Psoas muscle (tissue), 8 donors: ENCODE data around the gene KIAA1755. TPM values are rescaled to one million over a fixed set of nuclear protein-coding genes. Genes with fewer than 3 reads are reported as not detected.

ENCODE experiments used
- ATAC-seq, 4 donors: fragments of 200-7000 bp; cut with Tn5 transposase; one replicate each; pipeline ENCODE4 v1.9.1; 2020; ENCODE audit warnings: moderate library complexity in 3 of 4, mild to moderate bottlenecking in 2 of 4
- DNase-seq, 2 donors: peaks; one replicate each; pipeline ENCODE4 v3.0.0-alpha.2; 2020
- H3K27ac ChIP-seq: fragments of 200-600 bp; one replicate; pipeline ENCODE4 v1.8.0; 2022
- H3K27me3 ChIP-seq, 3 donors: fragments of 200-600 bp in 1 of 3; one replicate each; pipeline versions ENCODE4 v1.6.1 to v1.8.0; 2013 to 2022; ENCODE audit warnings: low read length in 2 of 3, mild to moderate bottlenecking in 2 of 3, moderate library complexity in 1 of 3; ENCODE audit not compliant: insufficient read depth in 3 of 3
- H3K36me3 ChIP-seq, 2 donors: fragments of 200-600 bp in 1 of 2; one replicate each; pipeline versions ENCODE4 v1.6.1 to v1.8.0; 2013 to 2022; ENCODE audit warnings: low read depth in 1 of 2, mild to moderate bottlenecking in 1 of 2, moderate library complexity in 1 of 2; ENCODE audit not compliant: insufficient read depth in 1 of 2
- H3K4me1 ChIP-seq: fragments of 200-600 bp; one replicate; pipeline ENCODE4 v1.8.0; 2022
- H3K4me3 ChIP-seq: fragments of 200-600 bp; one replicate; pipeline ENCODE4 v1.8.0; 2022; ENCODE audit warnings: mild to moderate bottlenecking
- H3K9me3 ChIP-seq: fragments of 200-600 bp; one replicate; pipeline ENCODE4 v1.8.0; 2022
- WGBS, 3 donors: extraction: QIAGEN DNeasy Blood & Tissue Kit; methylation state at CpG; one replicate each; pipeline versions ENCODE4 v1.1.6 to v1.1.7; 2013; 5-methylcytosine and 5-hydroxymethylcytosine counted together
- intact Hi-C, 2 donors: fragments of 100-400 bp; cut with DNase I; formaldehyde crosslinking; loops; one replicate each; pipeline versions ENCODE4 v1.11.0 to v1.14.2; 2022
- polyA plus RNA-seq, 3 donors: library from polyadenylated mRNA; stranded (reverse); fragments of 200-250 nt; gene quantifications; one replicate each; pipeline ENCODE4 v1.2.3, GENCODE V29; 2013
- total RNA-seq, 4 donors: library from RNA; stranded (reverse); fragmentation: NEBNext Ultra II Directional in 2 of 4; extraction: Animal tissue kit (Norgen Biotek cat#: 25700) in 2 of 4; gene quantifications; one replicate each; pipeline versions ENCODE4 v1.2.1 to v1.2.4, GENCODE V29; 2021 to 2023
- TF ChIP-seq, protein P1 (sequence below): fragments of 200-600 bp; IDR thresholded peaks from one replicate; pipeline ENCODE4 v1.8.0; 2022; ENCODE audit warnings: antibody characterized with exemption
- donor health status: healthy with polysubstance abuse.
- donor health status: DM: no; HTN: no; CAD: no; lungs with moderate emphysema.
- donor health status: Bipolar disorder and iron deficiency.
- donor health status: healthy.
- donor health status: DM: yes; HTN: yes; CAD: no.
- donor health status: DM: no; HTN: no; CAD: no.
- donor health status: DM: no; HTN: no; CAD: no.
- donor health status: DM: yes; HTN: yes; CAD: no.

KIAA1755 gene
- total and polyA plus RNA-seq, 7 donors, result 0.16 to 2.4 (median 0.29) TPM

DNA sequence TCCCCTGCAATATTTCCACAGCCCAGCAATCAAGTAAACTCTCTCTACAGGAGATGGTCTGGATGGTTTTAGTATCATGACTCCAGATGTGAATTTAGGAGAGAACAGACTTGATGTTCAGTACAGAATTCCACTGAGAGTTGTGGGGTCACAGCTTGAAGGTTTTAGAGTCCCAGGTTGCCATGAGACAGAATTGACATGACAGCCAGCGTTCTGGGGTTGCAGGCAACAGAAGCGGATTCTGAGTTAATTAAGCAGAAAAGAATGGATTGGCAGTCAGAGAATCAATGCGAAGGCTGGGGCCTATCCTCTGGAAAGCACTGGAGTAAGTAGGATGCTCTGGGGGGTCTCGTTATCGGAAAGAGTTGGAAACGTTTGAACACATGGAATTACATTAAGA is 2.4 kb upstream of the KIAA1755 start:
- no peak for DNase-seq
- TF ChIP-seq, protein P1, sequence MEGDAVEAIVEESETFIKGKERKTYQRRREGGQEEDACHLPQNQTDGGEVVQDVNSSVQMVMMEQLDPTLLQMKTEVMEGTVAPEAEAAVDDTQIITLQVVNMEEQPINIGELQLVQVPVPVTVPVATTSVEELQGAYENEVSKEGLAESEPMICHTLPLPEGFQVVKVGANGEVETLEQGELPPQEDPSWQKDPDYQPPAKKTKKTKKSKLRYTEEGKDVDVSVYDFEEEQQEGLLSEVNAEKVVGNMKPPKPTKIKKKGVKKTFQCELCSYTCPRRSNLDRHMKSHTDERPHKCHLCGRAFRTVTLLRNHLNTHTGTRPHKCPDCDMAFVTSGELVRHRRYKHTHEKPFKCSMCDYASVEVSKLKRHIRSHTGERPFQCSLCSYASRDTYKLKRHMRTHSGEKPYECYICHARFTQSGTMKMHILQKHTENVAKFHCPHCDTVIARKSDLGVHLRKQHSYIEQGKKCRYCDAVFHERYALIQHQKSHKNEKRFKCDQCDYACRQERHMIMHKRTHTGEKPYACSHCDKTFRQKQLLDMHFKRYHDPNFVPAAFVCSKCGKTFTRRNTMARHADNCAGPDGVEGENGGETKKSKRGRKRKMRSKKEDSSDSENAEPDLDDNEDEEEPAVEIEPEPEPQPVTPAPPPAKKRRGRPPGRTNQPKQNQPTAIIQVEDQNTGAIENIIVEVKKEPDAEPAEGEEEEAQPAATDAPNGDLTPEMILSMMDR, result no peak

GRCh38 chr20:38261054-38261390 is 487 bp upstream of the KIAA1755 start:
- no peaks in the 10 kb centered on the region for H3K36me3 ChIP-seq
- H3K27ac ChIP-seq, result no peak overlapping the region
- peak overlapping the region; percentile 58 for H3K4me3 ChIP-seq
- H3K9me3 ChIP-seq, result no peaks in the 10 kb centered on the region
- peaks cover 0 to 34% (median 10%) of the 10 kb centered on the region in 3 donors for H3K27me3 ChIP-seq
- TF ChIP-seq, protein P1, result no peak
- DNase-seq, result no peak
- 50 to 55% (median 55%) methylated on average over 8 of the region's 8 CpGs for WGBS, 3 donors
- H3K4me1 ChIP-seq, result no peaks in the 10 kb centered on the region
- intact Hi-C loops, result no loop called here
- no peak for ATAC-seq

More for the DNA sequence above, 2.4 kb upstream of the KIAA1755 start:
- no peak overlapping the region for H3K4me3 ChIP-seq
- no peak for ATAC-seq
- peaks cover 0 to 34% (median 10%) of the 10 kb centered on the region in 3 donors for H3K27me3 ChIP-seq
- intact Hi-C loops, result no loop called here
- no peaks in the 10 kb centered on the region for H3K9me3 ChIP-seq
- H3K4me1 ChIP-seq, result no peaks in the 10 kb centered on the region
- 80 to 83% (median 82%) methylated on average over 6 of the region's 6 CpGs for WGBS, 3 donors
- H3K36me3 ChIP-seq, result no peaks in the 10 kb centered on the region
- H3K27ac ChIP-seq, result no peak overlapping the region

GRCh38 chr20:38260025-38260377 is 534 bp downstream of the KIAA1755 start:
- ATAC-seq, result peak in 1 of 4 donors; percentile 15
- WGBS, 3 donors, result 15 to 28% (median 22%) methylated on average over 5 of the region's 5 CpGs
- DNase-seq, result no peak

DNA sequence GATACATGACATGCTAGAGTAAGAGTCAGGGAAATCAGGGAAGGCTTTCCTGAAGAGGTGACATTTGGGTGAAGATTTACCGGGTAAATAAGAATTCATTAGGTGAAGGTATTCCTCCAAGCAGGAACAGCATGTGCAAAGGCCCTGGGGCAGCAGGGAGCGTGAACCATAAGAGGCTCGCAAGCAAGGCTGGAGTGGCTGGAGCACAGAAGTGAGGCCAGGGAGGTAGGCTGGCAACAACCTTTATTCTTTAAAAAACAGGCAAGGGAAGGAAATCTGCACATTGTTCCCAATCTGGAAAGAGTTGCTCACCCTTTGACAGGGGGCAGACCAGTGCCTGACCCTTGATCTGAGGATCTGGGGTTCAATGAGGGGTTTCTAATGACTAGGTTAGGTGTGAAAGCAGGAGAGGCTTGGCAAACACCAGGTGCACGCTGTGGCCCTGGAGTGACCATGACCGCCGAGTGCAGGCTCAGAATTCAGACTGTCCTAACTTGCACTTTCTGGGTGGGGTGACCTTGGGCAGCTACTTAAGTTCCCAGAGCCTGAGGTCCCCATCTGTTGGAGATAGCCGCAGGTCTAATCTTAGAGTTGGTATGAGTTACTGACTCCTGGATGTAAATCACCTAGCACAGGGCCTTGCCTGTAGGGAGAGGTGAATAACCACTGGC is 1.9 kb downstream of the KIAA1755 start:
- no peaks in the 10 kb centered on the region for H3K9me3 ChIP-seq
- no peaks in the 10 kb centered on the region for H3K36me3 ChIP-seq
- ATAC-seq (no peak), DNase-seq (no peak)
- H3K27me3 ChIP-seq, result peaks cover 0 to 31% (median 10%) of the 10 kb centered on the region in 3 donors
- no peak overlapping the region for H3K27ac ChIP-seq
- H3K4me1 ChIP-seq, result no peaks in the 10 kb centered on the region
- no peak overlapping the region for H3K4me3 ChIP-seq
- intact Hi-C loops, result no loop called here
- TF ChIP-seq, protein P1, result no peak
- 91 to 94% (median 91%) methylated on average over 7 of the region's 7 CpGs for WGBS, 3 donors

More at GRCh38 chr20:38260025-38260377, 534 bp downstream of the KIAA1755 start:
- H3K36me3 ChIP-seq, result no peaks in the 10 kb centered on the region
- peaks cover 0 to 34% (median 10%) of the 10 kb centered on the region in 3 donors for H3K27me3 ChIP-seq
- intact Hi-C loops, result no loop called here
- H3K4me3 ChIP-seq, result peak overlapping the region; percentile 58
- TF ChIP-seq, protein P1, result no peak
- H3K27ac ChIP-seq, result peak overlapping the region; percentile 36
- no peaks in the 10 kb centered on the region for H3K4me1 ChIP-seq
- no peaks in the 10 kb centered on the region for H3K9me3 ChIP-seq

- ATAC-seq, result no peak
- Histone ChIP-seq H3K4me3 (no peak overlapping the region), H3K27me3 (peaks cover 0 to 28% (median 10%) of the 10 kb centered on the region in 3 donors), H3K27ac (no peak overlapping the region), H3K36me3 (no peaks in the 10 kb centered on the region), H3K4me1 (no peaks in the 10 kb centered on the region), H3K9me3 (no peaks in the 10 kb centered on the region)
- 80 to 95% (median 82%) methylated on average over 2 of the region's 2 CpGs for WGBS, 3 donors
- TF ChIP-seq, protein P1, result no peak
- DNase-seq, result no peak
- intact Hi-C loops, result no loop called here
These were observed 3.6 kb downstream of the KIAA1755 start for GRCh38 chr20:38256966-38257365.
